Breast epithelium (tissue), 3 donors: Measurements from ENCODE around the gene SRGAP3.

Source experiments
- CTCF ChIP-seq, 3 donors: fragments of 450-650 bp; IDR thresholded peaks; one replicate each; pipeline ENCODE4 v1.5.1; 2016 to 2017; ENCODE audit warnings: antibody characterized with exemption in 3 of 3, mild to moderate bottlenecking in 3 of 3, moderate library complexity in 3 of 3
- POLR2AphosphoS5 ChIP-seq, 3 donors: sonication (generic); formaldehyde crosslinking; IDR thresholded peaks; one replicate each; pipeline ENCODE4 v1.6.1; 2017; ENCODE audit warnings: antibody characterized with exemption in 3 of 3

DNA sequence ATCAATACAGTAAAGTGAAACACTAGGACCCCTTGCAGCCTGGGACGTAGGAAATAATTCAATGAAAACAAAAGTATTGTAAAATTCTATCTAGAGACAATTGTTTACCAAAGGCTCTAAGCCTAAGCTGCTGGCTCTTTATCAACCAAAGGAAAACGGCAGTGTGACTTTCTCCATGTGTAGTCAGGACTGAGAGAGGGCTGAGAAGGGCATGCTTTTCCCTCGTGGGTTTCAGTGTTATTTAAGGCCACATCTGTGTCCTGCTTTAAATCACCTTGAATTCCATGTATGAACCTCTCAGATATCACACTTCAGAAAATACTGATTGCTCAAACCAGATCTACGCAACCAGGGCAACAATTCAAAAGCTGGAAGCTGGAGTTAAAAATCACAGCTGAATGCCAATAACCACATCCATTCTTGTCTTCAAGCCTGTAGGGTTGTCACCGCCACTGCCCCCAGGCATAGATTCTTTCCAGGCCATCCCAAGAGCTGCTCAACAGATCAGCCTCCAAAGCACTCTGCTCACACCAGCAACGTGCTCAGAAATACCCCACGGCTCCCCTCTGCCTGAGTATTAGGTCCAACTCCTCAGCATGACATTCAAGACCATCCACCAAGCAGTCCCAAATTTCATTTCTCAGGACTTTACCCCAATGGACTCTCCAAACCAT, 124.0 kb downstream of the SRGAP3 start:
- TF ChIP-seq CTCF (IDR thresholded peaks at IDR 0.05) (no peak), POLR2AphosphoS5 (IDR thresholded peaks at IDR 0.05) (no peak)
